GM21723 (cell line): ENCODE results near the gene PKD2.
"Not testable (repeated sequence)": the region's sequence is repeated elsewhere in the genome, so short reads cannot be mapped to it uniquely, and the experiment has no call there.

Source experiments
- ATAC-seq: cut with Tn5 transposase; IDR thresholded peaks from one replicate; pipeline ENCODE4 v1.9.1; 2021; ENCODE audit warnings: mild to moderate bottlenecking, moderate library complexity; ENCODE audit not compliant: unreplicated experiment

The PKD2 gene

DNA sequence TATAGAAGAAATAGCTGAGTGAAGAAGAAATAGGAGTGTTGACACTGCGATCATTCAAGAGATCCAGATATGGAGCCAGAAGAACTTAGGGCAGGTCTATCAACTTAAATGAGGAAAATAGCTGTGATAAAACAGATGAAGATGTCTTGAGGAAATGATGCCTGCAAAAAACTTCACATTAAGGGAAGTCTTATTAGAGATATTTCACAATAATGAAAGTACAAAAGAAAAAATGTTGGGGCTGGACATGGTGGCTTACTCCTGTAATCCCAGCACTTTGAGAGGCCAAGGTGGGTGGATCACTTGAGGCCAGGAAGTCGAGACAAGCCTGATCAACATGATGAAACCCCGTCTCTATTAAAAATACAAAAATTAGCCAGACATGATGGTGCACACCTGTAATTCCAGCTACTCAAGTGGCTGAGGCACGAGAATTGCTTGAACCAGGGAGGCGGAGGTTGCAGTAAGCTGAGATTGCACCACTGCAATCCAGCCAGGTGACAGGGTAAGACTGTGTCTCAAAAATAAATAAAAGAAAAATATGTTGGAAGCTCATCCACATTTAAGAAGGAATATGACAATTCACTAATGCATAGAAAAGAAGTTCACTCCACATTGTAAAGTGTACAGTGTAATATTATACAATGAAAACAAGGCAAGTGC lies 56.3 kb downstream of the PKD2 start:
- no peak for ATAC-seq

DNA sequence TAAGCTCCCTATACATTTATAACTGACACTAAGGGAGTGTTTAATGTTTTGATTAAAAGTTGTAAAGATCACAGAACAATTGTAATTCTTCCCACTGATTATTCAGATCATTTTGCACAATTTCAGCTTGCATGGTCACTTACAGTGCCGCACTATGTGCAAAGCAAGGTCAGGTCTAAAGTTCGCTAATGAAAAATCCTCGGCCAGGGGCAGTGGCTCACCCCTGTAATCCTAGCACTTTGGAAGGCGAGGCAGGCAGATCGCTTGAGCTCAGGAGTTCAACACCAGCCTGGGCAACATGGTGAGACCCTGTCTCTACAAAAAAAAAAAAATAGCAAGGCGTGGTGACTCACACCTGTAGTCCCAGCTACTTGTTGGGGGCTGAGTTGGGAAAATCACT lies 57.0 kb downstream of the PKD2 start:
- ATAC-seq: no peak

DNA sequence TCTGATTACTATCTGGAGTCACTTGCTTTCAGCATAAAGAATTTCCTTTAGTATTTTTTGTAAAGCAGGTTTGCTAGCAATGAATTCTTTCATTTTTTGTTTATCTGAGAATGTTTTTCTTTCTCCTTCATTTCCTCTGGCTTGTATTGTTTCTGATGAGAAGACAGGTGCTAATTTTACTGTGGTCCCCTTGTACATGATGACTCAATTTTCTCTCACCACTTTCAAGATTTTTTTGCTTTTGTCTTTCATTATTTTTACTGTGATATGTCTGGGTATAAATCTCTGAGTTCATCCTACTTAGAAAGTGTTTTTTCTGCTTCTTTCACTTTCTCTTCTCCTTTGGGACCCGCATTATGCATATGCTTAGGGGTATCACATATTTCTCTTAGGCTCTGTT lies 62.6 kb downstream of the PKD2 start:
- ATAC-seq: no peak

DNA sequence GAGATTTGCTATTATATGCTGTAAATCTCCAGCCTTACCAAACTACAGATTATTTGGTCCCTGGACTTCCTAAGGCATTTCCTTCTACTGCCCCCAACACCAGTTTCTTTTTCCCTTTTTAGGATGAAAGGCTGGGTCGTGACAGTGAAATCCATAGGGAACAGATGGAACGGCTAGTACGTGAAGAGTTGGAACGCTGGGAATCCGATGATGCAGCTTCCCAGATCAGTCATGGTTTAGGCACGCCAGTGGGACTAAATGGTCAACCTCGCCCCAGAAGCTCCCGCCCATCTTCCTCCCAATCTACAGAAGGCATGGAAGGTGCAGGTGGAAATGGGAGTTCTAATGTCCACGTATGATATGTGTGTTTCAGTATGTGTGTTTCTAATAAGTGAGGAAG lies 67.9 kb downstream of the PKD2 start:
- ATAC-seq: no peak

DNA sequence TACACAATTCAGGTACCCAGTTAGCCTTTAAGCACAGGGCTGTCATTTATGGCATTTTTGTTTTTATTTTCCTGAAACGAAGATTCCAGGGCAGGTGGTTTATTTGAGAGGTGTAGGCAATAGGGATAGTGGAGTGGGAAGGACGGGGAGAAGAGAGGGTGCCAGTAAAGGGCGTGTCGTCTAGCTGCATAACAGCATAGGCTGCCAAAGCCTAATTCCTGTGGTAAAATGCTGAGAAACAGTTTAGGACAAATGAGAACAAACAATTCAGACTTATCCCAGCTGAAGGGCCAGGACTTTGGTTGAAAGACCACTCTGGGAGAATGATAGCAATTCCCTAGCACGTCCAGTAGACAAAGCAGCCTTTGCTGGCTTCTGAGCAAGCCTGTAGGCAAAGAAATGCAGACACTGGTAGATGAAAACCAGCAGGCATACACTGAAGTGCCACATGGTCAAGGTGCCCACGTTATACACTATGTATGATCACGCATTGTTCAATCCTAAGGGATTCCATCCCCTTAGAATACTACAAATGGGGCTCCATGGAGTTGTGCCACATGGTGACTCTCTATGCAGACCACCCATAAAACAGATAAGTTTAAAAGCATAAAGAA lies 70.6 kb downstream of the PKD2 start:
- ATAC-seq: no peak

DNA sequence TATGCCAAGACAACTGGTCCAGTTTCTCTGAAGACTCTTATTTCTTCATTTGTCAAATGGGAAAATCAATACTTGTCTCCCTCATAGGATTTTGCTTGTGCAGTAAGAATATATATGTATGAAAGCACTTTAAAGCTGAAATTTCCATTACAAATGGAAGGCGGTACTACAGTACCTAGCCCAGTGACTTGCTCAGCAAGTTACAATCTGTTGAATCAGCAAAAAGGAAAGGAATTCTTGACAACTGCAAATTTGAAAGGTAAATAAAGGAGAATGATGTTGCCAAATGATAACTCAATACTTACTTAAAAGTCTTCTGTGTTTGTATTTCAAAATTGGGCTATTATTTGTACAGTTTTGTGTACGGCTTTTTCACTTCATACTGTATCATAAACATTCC lies 71.1 kb downstream of the PKD2 start:
- no peak for ATAC-seq

DNA sequence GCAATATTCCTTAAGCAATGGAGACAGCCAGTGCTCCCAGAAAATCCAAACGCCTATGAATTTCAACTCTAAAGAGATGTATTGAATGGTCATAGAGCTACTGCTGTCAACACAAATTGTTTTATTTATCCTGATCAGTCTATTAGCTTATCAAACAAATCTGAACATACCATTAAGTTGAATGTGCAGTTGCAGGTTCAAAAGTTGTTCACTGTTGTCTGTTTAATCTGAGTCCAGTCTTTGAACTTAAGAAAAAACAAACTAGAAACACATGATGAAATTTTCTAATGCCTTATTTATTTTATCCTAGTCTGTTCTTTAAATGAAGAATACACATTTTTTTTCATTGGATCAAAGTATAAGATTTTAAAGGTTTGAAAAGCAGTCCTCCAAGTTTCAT lies 73.2 kb downstream of the PKD2 start:
- no peak for ATAC-seq

DNA sequence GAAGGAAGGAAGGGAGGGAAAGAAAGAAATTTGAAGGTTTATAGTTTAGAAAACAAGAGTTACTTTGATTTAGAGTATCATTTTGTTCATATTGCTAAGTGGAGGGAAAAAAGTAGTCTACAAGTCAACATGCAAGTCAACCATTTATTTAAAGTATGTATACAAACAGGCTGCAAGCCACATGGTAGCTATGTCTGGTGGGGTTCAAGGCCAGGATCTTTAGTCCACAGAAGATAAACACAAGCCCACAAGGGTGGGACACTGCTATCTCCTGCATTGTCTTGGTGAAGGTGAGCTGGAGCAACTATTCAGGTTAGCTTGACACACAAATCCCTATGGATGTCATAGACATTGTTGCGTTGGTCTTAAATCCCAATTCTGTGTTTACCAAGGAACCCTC lies 79.6 kb downstream of the PKD2 start:
- no peak for ATAC-seq

DNA sequence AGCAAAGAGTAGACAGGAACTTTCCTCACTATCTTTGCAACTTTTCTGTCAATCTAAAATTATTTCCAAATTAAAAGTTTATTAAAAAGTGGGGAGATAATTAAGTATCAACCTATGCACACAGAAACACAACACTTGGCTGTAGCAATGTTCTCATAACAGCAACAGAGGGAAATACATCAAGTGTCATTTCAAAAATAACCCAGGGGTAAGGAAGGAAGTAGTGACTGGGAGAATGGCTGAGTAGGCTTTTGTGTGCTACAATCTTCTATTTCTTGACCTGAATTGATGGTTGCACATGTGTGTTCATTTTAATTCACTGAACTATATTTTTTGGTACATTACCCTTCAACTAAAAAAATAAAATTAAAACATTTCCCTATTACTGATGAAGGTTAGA lies 83.5 kb downstream of the PKD2 start:
- ATAC-seq: no peak

DNA sequence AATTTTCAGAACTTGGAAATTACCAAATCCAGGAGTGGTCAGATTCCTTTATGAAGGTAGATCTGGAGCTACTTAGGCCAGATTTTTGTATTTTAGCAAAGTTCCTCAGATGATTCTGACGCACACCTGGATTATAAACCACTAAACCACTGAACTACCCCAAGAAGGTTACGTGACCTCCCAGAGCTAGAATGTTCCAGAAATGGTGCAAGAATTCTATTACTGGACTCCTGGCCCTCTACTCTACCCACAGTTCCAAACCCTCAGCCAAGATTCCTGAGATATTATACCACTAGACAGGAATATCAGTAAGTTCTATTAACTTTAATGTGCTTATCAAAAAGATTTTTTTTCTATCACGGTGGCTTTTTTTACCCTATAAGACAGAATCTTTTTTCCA lies 83.9 kb downstream of the PKD2 start:
- no peak for ATAC-seq

DNA sequence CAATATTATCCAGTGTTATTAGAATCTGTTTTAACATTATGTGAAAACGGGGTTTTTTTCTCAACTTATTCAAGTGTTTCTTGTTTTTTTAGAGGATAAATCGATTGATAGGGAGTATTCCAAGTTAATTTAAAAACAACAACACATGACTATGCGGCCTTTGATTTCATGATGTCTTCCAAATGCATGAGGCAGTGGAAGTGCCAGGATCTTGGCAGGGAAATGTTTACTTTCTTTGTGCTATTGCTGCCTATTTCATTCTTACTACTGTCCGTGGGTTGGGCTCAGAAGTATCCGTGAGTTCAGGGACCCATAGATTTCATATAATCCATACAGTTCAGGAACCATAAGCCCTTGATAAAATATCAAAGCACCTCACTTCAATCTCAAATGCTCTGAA lies 86.4 kb downstream of the PKD2 start:
- ATAC-seq: no peak

DNA sequence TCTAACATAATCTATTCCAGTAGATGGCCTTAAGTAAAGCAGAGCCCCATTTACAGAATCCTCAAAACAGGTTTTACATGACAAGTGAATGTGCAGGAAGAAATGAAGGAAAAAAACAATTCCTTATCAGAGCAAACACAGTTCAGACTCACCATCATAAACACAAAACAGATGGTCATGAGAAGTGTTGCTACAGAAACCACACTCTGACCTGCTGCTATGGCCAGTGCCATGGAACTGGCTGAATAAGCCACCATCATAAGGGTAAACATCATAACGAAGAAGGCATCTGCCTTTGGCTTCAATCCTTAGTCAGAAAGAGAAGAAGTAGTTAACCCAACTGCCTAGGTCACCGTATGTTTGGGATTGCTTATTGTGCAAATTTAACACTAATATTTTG lies 89.9 kb downstream of the PKD2 start:
- no peak for ATAC-seq

DNA sequence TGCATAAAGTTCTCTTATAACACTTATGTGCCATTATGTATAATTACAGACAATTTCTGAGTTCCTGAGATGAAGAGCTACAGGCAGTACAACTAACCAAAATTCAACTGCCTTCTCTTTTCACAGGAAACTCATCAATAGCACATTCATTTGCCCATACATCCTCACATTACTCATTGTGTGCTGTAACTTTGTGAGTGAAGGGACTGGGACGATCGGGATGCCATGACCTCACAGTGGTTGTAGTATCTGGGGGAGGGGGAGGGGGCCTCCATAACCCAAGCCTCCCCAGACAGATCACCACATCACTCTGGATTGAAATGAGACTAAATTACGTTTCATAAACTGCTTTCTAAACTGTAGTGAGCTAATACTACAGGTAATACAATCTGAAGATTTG lies 90.3 kb downstream of the PKD2 start:
- no peak for ATAC-seq

DNA sequence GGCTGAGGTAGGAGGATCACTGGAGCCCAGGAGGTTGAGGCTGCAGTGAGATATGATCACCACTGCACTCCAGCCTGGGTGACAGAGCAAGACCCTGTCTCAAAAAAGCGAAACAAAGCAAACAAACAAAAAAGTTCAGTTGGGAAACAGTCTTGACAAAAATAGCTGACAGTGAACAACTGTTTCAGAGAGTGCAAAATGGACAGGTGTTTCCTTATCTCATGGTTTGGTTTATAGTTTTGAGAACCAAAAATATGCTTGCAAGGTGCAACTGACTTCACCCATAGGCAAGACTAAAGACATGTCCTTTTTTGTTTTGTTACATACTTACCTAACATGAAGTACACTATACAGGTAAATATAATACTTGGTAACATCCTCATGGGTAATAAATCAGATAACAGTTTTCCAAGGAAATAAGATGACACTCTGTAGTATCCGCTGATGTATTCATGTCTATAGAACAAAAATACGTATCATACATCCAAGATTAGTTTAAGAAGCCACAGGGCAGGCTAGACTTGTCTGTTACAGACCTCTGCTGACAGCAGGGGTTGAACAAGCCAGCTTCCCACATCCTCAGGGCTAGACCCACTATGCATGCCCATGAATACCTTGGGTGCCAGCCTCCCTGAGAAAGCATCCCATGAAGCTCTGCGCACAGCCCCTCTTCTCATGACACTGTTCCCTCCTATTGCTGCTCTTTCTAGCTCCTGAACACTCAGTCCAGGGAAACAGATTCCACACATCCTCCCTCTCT lies 91.7 kb downstream of the PKD2 start:
- no peak for ATAC-seq

DNA sequence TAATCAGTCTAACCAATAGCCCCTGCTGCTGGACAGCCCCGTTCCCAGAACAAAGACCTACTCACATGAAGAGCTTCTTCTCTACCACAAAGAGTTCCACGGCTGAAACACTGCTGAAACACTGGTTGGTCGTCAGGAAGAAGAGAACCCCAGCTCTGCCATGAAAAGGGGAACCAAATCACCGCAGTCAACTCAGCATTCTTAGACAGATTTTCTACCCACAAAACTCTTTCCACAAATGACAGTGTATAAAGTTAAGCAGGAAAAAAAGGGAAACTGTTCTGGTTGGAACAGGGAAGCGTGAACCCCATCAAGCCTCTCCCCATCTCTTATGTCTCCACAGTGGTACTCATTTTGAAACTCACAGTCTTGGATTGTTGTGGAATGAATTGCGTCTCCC lies 93.7 kb downstream of the PKD2 start:
- ATAC-seq: no peak

DNA sequence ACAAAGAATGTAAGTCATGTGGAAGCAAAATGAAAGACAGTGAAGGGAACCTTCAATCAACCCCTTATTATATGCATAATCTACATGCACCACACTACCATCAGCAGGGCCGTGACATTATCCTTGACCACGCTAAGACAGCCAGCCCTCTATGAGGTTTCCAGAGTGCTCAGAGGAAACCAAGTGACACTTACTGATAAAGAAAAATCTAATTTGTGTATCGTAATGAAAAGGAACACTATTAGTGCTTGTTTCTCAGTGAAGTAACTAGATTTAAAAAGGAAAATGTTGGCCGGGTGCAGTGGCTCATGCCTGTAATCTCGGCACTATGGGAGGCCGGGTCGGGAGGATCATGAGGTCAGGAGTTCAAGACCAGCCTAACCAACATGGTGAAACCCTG lies 94.6 kb downstream of the PKD2 start:
- no peak for ATAC-seq

DNA sequence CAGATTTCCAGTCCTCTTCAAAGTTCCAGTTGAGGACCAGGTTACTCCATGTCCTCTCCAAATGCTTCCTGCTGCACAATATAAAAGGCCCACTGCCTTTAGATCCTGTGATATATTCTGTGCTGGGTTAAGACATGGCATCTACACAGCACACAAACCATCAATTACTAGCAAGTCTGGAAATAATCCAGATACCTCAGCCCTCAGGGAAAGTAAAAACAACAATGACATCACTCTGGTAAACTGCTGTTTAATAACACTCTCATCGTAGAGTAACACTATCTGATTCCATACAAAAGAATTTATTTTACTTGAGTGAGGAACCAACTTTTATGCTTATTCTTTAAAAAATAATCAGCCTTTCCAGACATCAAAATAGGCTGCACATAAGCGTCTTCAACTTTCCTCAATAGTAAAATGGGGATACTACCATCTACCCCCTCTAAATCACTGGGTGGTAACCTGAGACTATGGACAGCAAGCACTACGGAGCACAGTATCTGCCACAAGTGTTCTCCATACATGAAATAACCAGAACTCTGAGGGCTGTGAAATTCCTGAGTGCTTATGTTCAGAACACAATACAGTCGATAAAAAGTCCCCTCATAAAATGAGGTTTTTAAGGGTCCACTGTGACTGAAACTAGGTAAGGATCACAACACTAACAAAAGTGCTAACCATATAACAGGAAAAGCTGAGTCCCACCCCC lies 97.6 kb downstream of the PKD2 start:
- no peak for ATAC-seq

DNA sequence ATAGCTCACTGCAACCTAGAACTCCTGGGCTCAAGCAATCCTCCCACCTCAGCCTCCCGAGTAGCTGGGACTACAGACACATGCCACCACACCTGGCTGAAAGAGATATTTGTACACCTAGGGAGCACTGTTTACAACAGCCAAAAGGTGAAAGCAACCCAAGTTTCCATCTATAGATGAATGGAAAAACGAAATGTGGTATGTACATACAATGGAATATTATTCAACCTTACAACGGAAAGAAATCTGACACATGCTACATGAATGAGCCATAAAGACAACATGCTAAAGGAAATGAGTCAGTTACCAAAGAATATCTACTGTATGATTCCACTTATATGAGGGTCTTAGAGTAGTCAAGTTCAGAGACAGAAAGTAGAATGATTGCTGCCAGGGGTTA lies 98.8 kb downstream of the PKD2 start:
- no peak for ATAC-seq

DNA sequence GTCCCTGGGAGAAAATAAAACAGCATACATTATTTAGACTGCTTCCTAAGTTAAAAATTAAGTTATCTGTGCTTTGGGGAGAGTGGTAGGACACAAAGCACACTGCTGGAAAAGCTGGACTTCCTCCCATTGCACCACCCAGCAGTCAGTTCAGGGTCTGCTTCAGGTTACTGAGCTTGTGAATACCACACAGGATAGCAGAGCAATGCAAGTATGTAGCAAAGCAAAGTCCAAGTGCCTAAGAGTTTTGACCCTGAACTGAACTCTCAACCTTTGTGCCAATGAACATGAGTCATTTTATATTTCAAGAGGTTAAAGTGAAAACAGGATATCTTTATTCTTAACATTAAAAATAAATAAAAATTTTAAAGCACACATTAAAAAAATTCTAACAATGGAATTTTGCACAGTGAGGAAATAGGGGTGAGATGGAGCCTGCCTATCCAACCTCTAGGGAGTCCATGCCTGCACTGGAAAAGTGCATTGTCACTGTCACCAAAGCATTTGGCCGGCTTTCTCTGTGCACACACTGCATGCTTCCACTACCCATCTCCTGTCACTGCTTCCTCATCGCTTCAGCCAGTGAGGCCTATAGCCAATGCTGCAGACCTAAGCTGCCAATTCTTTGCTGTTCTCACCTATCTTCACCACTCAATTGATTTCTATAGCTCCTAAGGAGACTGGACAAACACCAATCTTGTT lies 100.1 kb downstream of the PKD2 start:
- no peak for ATAC-seq

DNA sequence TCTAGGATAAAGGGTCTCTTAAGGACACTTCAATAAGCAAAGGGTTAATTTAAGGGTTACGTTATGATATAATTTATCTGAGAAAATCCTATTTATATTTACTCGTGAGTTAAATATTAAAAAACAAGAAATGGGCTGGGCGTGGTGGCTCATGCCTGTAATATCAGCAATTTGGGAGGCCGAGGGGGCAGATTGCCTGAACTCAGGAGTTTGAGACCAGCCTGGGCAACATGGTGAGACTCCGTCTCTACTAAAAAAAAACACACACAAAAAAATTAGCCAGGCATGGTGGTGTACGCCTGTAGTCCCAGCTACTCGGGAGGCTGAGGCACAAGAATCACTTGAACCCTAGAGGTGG lies 100.7 kb downstream of the PKD2 start:
- ATAC-seq: not testable (repeated sequence)

DNA sequence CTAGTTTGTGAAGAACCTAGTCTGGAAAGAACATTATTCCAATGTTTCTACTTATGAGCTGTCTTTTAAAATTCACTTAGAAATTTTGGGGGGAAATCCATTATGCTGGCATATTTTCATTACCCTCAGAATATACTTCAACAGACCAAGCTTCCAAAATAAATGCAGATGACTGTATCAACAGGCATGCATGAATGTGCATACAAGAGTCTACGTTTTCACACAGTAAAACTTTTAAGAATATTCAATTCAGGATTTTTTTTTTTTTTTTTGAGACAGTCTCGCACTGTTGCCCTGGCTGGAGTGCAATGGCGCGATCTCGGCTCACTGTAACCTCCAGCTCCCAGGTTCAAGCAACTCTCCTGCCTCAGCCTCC lies 101.3 kb downstream of the PKD2 start:
- no peak for ATAC-seq
